ENCODE results near the gene GSAP. TPM values are rescaled to one million over a fixed set of nuclear protein-coding genes. Genes with fewer than 3 reads are reported as not detected.
A peak's percentile ranks its signal among the peaks of the same experiment; 100 is the strongest.

Gene GSAP
- total RNA-seq, 2 donors from 2014 or later = 10.0 to 13.0 TPM

DNA sequence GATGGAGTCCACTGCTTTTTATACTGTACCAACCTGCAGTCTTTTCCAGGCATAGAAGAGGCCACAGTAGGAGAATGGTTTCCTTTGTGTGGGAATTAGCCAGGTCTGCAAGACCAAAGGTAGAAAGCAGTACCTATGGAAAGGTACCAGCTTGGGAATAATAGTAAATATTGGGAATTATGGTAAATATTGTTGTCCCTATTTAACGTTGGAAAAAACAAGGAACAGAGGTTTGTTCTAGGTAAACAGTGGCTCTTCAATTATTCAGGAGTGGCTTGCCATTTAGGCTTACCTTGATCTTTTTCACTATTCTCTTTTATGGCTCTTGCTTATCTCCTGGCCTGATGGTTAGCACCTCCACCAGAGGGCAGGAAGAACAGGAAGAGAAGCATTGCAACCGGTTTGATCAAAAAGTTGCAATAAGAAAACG, 43.9 kb upstream of the GSAP start:
- intact Hi-C loops (cut with DNase I) = no loop called here

DNA sequence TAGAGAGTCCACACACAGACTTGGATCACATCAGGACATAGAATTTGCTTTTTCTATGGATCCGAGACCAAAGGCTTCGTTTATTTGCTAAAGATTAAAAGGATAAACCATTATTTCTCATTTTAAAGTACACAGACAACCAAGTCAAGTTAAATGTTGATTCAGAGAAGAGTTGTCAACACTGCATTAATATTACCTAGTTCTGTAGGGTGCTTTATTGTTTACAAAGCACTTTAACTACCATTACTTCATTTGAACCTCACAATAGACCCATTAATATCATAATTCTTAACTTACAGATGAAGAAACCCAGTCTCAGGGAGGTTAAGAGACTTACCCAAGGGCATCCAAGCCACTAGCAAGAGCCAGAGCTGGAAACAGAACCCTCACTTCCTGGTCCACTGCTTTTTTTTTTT, 43.2 kb upstream of the GSAP start:
- H3K9me3 ChIP-seq = no peaks in the 10 kb centered on the region
- intact Hi-C loops (cut with DNase I) = no loop called here
- no peaks in the 10 kb centered on the region for H3K36me3 ChIP-seq
- DNase-seq (ENCODE audit: low spot score) = no peak
- no peaks in the 10 kb centered on the region for H3K27me3 ChIP-seq (replicated peaks; ENCODE audit: insufficient read depth)
- no peak overlapping the region for H3K4me3 ChIP-seq
- no peak overlapping the region for H3K27ac ChIP-seq
- H3K4me1 ChIP-seq (replicated peaks) = no peaks in the 10 kb centered on the region
- TF ChIP-seq CTCF (IDR thresholded peaks at IDR 0.05) (no peak), POLR2A (IDR thresholded peaks at IDR 0.05) (no peak), POLR2AphosphoS5 (IDR thresholded peaks at IDR 0.05) (no peak)
- WGBS = 57% methylated on average over 2 of the region's 2 CpGs

More for the DNA sequence above, 43.9 kb upstream of the GSAP start:
- Histone ChIP-seq H3K36me3 (no peaks in the 10 kb centered on the region), H3K4me3 (no peak overlapping the region), H3K27me3 (replicated peaks; ENCODE audit: insufficient read depth) (no peaks in the 10 kb centered on the region), H3K27ac (no peak overlapping the region), H3K9me3 (no peaks in the 10 kb centered on the region), H3K4me1 (replicated peaks) (no peaks in the 10 kb centered on the region)
- no peak for TF ChIP-seq POLR2A (IDR thresholded peaks at IDR 0.05)
- TF ChIP-seq CTCF (IDR thresholded peaks at IDR 0.05) = peak in 2 of 4 experiments; percentile 19
- WGBS = 35% methylated on average over 3 of the region's 3 CpGs
- DNase-seq (ENCODE audit: low spot score) = no peak

GRCh38 chr7:77458786-77459185, 42.6 kb upstream of the GSAP start:
- H3K27ac ChIP-seq = no peak overlapping the region
- no peaks in the 10 kb centered on the region for H3K4me1 ChIP-seq (replicated peaks)
- no peaks in the 10 kb centered on the region for H3K9me3 ChIP-seq
- 70% methylated on average over 3 of the region's 3 CpGs for WGBS
- no peaks in the 10 kb centered on the region for H3K27me3 ChIP-seq (replicated peaks; ENCODE audit: insufficient read depth)
- no peak for TF ChIP-seq CTCF (IDR thresholded peaks at IDR 0.05)
- H3K4me3 ChIP-seq = no peak overlapping the region
- no peak for DNase-seq (ENCODE audit: low spot score)
- no peaks in the 10 kb centered on the region for H3K36me3 ChIP-seq
- intact Hi-C loops (cut with DNase I) = no loop called here

DNA sequence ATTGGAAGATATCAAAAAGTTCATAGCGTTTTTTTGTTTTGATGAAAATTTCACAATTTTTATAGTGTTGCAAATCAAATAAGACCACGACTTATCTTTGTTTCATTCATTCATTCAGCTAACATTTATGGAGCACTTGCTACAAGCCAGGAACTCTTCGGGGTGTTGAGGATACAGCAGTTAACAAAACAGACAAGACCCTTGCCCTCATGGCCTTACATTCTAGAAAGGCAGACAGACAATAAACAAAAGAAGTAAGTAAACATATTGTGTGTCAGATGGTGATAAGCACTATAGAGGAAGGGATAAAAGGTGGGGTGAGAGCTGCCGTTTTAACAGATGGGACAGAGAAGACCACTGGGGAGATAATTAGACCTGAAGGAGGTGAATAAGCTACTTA, 41.6 kb upstream of the GSAP start:
- H3K36me3 ChIP-seq = no peaks in the 10 kb centered on the region
- 52% methylated on average over 4 of the region's 4 CpGs for WGBS
- H3K9me3 ChIP-seq = no peaks in the 10 kb centered on the region
- no peak overlapping the region for H3K27ac ChIP-seq
- H3K4me3 ChIP-seq = no peak overlapping the region
- no peak for TF ChIP-seq POLR2AphosphoS5 (IDR thresholded peaks at IDR 0.05)
- no peak for TF ChIP-seq CTCF (IDR thresholded peaks at IDR 0.05)
- no peak for TF ChIP-seq POLR2A (IDR thresholded peaks at IDR 0.05)
- no peak for DNase-seq (ENCODE audit: low spot score)
- no peaks in the 10 kb centered on the region for H3K27me3 ChIP-seq (replicated peaks; ENCODE audit: insufficient read depth)
- intact Hi-C loops (cut with DNase I) = no loop called here
- H3K4me1 ChIP-seq (replicated peaks) = no peaks in the 10 kb centered on the region

DNA sequence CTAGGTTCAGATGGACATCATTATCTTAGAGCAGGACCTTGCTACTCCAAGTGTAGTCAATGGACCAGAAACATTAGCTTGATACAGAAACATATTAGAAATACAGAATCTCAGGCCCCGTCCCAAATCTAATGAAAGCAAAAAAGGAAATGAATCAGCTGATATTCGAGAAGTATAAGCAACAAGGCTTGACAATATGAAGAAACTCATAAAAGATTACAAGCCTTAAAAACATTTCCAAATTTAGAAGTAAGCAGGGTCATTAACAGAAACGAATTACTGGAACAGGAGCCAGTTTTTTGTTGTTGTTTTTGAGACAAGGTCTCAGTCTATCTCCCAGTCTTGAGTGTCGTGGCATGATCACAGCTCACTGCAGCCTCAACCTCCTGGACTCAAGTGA, 40.5 kb upstream of the GSAP start:
- no peak for DNase-seq (ENCODE audit: low spot score)
- intact Hi-C loops (cut with DNase I) = no loop called here
- Histone ChIP-seq H3K27me3 (replicated peaks; ENCODE audit: insufficient read depth) (no peaks in the 10 kb centered on the region), H3K4me1 (replicated peaks) (no peaks in the 10 kb centered on the region), H3K4me3 (no peak overlapping the region), H3K27ac (no peak overlapping the region), H3K9me3 (no peaks in the 10 kb centered on the region), H3K36me3 (no peaks in the 10 kb centered on the region)
- TF ChIP-seq CTCF (IDR thresholded peaks at IDR 0.05) = no peak
- TF ChIP-seq POLR2A (IDR thresholded peaks at IDR 0.05) = no peak
- TF ChIP-seq POLR2AphosphoS5 (IDR thresholded peaks at IDR 0.05) = no peak
- 59% methylated on average over 4 of the region's 4 CpGs for WGBS
